GM21619 (cell line): ENCODE measurements around the gene OR51B5.
"Not testable (repeated sequence)": the region's sequence is repeated elsewhere in the genome, so short reads cannot be mapped to it uniquely, and the experiment has no call there.

Experiments used
- ATAC-seq: cut with Tn5 transposase; IDR thresholded peaks from one replicate; pipeline ENCODE4 v1.9.1; 2021; ENCODE audit not compliant: unreplicated experiment

The OR51B5 gene

DNA sequence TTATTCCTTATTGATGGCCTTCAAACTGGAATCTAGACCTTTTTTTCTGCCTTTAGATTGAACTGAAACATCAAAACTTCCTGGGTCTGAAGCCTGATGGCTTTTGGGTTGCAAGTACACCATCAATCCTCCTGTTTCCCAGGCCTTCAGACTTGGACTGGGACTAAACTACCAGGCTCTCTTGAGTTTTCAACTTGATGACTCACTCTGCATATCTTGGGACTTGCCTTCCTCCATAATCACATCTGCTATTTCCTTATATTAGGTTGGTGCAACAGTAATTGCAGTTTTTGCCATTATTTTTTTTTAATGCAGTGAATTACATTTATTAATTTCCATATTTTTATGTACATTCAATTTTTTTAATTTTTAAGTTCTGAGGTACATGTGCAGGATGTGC, 7.0 kb downstream of the OR51B5 start:
- ATAC-seq, result no peak

DNA sequence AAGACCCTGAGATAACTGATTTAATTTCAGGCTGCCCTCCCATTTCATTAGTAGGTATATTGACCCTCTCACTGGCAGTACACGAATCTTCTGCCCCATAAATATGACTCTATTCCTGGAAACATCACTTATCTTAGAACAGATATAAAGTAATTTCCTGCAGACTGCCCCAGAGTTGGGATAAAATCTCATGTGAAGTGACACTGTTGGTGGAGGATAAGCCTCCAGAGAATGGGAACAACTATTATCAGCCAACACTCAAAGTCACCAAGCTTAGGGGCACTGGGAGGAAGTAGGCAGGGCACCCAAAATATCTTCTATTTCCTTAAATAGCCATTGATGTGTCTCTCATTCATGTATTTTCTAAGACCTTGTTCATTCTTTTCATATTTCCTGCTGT, 8.2 kb downstream of the OR51B5 start:
- no peak for ATAC-seq

DNA sequence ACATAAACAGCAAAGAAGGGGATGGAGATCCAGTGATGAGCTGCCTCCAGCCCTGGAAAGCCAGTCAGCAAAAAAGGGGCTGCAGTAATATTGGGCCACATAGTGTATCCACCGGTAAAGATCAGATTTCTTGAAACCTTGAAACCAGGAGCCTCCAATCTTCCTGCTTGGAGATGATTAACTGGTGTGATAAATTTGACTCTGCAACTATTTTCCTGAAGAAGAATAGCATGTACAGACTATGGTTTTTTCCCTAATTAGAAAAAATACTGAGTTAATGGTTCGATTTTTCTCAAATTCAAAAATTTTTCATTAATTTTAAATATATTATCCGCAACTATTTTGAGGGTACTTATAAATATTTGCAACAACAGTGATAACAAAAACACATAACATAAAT, 19.1 kb downstream of the OR51B5 start, which contains the start of gene OR51B2:
Gene OR51B2, minus strand, starts transcription at position 101 of the 400 bp plus-strand sequence. Its CDS starts 0 bp downstream, at position 101.
- ATAC-seq, result no peak

DNA sequence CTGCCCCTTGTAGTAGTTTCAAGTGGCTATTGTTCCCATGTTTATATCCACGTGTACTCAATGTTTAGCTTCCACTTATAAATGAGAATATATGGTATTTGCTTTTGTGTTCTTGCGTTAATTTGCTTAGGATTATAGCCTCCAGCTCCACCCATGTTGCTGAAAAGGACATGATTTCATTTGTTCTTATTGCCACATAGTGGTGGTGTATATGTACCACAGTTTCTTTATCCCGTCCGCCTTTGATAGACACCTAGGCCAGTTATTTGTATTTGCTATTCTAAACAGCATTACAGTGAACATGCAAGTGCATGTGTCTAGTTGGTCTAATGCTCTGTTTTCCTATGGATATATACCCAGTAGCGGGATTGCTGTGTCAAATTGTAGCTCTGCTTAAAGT, 26.0 kb downstream of the OR51B5 start:
- ATAC-seq, result no peak

DNA sequence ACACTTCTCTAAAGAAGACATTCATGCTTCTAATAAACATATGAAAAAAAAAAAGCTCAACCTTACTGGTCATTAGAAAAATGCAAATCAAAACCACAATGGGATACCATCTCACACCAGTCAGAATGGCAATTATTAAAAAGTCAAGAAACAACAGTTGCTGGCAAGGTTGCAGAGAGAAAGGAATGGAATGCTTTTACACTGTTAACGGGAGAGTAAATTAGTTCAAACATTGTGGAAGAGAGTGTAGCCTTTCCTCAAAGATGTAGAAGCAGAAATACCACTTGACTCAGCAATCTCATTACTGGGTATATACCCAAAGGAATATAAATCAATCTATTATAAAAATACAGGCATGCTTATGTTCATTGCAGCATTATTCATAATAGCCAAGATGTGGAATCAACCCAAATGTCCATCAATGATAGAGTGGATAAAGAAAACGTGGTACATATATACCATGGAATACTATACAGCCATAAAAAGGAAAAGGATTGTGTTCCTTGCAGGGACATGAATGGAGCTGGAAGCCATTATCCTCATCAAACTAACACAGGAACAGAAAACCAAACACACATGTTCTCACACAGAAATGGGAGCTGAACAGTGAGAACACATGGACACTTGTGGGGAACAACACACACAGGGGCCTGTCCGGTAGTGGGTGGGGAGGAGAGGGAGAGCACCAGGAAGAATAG, 29.8 kb downstream of the OR51B5 start:
- not testable (repeated sequence) for ATAC-seq

DNA sequence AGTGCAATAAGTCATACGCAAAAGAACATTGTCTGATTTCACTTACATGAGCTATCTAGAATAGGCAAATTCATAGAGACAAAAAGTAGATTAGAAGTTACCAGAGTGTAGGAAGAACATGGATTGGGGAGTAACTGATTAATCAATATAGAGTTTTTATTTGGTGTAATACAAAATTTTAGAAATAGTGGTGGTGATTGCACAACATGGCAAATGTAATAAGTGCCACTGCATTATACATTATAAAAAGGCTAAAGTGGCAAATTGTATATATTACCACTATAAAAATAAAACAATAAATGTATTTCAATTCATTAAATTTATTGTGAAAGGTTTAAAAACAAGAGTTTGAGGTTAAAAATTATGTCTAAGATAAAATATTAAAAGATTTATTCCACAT, 32.9 kb downstream of the OR51B5 start:
- ATAC-seq, result no peak

DNA sequence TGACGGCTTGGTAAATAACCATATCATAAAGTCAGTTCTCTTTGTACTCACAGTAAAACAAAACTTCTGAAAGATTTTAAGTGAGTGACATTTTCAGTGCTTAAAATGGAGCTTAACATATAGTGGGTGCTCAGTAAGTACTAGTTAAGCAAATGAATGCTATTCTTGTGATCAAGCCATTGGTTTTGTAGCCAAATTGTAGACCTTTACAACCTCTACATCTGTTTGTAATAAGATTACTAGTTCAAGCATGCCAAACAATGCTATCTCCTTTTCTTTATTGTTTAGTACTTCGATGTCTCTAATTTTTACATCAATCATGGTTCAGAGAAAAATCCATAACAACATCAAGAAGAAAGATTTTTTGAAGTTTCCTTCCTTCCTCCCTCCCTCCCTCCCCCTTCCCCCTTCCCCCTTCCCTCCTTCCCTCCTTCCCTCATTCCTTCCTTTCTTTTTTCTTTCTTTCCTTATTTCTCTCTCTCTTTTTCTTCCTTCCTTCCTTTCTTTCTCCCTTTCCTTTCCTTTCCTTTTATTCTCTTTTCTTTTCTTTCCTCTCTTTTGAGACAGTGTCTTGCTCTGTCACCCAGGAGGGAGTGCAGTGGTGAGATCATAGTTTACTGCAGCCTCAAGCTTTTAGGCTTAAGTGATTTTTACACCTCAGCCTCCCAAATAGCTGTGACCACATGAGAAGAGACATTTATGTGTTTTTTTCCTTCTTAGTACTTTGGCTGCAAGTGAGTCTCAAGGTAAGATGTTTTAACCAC, 35.9 kb downstream of the OR51B5 start:
- ATAC-seq, result no peak

DNA sequence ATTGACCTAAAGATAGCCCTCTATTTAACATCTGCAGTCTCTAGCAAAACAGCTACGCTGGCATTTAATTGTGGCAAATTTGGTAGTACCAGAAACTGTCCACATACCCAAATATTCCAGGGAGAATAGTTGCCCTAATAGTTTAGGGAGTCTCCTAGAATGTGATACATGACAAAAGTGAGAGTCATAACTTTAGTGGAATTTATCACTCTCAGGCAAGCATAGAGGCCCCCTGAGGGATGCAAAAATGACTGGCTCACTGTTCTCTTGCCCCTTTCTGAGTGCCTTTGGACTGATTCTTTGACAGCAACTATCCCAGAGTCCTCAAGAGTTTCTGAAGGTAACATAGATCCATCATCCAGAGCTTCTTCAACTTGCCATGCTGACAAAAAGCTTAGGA, 39.3 kb downstream of the OR51B5 start:
- ATAC-seq, result no peak

DNA sequence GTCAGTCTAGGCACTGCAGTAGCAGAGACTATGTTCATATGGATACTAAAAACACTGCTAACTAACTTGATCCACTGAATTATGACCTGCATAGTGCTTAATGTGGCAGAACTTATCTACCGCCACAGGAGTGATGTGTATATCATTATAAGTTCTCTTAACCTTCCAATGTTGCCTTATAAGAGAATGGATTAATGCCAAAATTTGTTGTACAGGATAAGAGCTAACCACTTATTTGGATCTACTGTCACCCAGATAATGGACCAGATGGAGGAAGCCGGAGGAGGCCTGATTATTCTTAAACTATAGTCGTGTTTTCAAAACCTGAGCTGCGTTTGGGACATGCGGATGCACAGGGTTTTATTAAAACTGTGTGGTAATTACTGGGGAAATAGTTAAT, 39.7 kb downstream of the OR51B5 start:
- no peak for ATAC-seq

DNA sequence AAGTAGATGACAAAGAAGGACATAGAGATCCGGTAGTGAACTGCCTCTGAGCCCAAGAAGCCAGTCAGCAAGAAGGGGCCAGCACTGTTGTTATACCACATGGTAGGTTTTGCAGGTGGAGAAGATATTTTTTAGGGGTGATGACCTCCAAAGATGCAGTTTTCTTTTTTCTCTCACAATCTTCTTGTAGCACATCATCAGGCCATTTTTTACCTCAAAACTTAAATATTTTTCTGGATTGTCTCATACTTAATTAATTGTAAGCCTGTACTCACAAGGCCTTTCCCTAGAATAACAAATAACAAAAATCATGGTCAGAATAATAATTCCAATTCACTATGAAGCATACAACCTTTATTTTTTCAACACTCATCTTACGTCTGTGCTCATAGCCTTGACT, 41.5 kb downstream of the OR51B5 start, which contains the start of gene OR51B4:
Gene OR51B4, minus strand, starts transcription at position 101 of the 400 bp plus-strand sequence. Its CDS starts 0 bp downstream, at position 101.
- ATAC-seq, result no peak

DNA sequence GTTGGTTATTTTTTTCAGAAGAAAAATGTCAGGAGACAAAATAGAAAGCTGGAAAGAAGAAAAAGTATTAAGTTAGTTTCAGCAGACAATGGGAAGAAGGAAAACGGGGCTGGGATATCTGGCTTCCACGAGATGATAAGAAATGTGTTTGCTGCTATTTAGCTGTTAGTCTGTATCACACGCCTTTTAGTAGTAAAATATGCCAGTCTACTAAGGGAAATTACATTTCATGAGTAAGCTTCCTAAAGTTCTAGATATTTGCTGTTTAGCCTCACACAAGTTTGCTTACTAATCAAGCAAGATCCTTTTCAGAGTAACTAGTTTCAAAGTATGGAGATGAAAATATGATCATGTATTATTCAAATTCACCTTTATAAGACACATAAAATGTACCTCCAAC, 43.1 kb downstream of the OR51B5 start:
- no peak for ATAC-seq

DNA sequence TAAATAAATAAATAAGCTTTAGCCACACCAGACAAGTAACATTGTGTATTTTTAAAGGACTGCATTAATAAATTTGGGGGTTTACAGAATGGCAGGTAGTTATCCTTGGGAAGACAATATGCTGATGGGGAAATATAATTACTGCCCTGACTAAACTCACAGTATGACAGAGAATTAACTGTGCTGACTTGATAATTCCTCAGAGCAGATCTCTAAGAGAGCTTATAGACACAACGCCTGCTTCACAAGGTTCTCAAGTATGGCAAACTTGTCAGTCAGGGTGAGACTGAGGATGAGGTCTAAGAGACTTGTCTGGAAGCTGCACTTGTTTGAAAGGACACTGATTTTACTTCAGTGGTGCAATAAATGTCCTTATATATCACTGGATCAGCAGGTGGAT, 44.9 kb downstream of the OR51B5 start:
- ATAC-seq, result no peak

DNA sequence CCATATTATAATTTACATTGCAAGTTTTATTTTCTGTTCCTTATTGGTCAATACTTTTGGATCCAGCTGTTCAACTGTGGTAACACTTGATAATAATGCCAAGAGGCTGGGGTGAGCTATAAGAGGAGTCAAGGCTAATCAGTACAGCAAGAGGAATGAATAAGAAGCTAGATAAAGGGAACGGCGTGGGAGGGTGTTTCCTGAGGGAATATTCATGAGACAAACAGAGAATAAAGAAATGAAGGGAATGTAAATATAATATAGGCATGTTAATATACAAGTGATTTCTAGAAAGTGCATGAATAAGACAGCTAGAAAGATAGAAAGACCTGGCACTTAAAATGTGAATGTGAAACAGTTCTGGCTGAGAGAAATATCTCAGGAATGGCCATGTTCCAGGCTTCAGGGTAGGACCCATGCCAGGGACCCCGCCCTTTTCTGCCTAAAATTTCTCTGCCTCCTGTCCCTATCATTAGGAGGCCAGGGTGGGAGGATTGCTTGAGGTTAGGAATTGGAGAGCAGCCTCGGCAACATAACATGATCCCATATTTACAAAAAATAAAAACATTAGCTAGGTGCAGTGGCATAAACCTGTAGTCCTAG, 45.5 kb downstream of the OR51B5 start:
- ATAC-seq, result no peak

DNA sequence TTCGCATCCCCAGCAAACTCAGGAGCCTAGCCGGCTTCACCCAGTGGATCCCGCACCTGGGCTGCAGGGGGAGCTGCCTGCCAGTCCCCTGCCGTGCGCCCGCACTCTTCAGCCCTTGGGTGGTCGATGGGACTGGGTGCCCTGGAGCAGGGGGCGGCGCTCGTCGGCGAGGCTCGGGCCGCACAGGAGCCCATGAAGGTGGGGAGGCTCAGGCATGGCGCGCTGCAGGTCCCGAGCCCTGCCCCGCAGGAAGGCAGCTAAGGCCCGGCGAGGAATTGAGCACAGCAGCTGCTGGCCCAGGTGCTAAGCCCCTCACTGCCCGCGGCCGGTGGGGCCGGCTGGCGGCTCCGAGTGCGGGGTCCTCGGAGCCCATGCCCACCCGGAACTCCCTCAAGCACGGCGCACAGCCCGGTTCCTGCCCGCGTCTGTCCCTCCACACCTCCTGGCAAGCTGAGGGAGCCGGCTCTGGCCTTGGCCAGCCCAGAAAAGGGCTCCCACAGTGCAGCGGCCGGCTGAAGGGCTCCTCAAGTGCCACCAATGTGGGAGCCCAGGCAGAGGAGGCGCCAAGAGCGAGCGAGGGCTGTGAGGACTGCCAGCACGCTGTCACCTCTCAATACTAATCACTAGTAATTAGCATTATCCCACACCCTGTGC, 48.9 kb downstream of the OR51B5 start:
- ATAC-seq, result not testable (repeated sequence)

DNA sequence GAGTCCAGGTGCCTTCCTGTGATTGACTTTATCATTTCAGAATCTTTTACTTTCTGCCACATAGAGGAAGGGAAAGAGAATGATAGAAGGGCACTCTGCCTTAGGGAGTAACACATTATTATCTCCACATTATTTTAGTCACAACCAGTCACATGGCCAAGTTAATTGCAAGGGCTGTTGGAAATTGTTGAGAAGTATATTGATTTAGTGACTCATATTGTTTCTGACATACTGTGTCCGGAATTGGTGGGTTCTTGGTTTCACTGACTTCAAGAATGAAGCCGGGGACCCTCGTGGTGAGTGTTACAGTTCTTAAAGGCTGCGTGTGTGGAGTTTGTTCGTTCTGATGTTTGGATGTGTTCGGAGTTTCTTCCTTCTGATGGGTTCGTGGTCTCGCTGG, 50.3 kb downstream of the OR51B5 start:
- no peak for ATAC-seq
